ENCODE results near the gene ATF7.

The ATF7 gene

GRCh38 chr12:53515291-53515680, 110.9 kb downstream of the ATF7 start:
- no peak for DNase-seq (ENCODE audit: low read depth, low spot score)
- H3K9ac ChIP-seq (ENCODE audit: insufficient read length) = no peak overlapping the region
- peaks cover 59% of the 10 kb centered on the region for H3K36me3 ChIP-seq (ENCODE audit: insufficient read depth, low read length)
- TF ChIP-seq FOXP2 (optimal IDR thresholded peaks at IDR 0.05; ENCODE audit: control extremely low read depth, extremely low read length, insufficient read depth) (no peak), POLR2AphosphoS5 (IDR thresholded peaks at IDR 0.05; ENCODE audit: borderline replicate concordance, low read depth, low read length) (no peak), EZH2 (IDR thresholded peaks at IDR 0.05) (no peak)
- H3K4me3 ChIP-seq = no peak overlapping the region
- H3K9me3 ChIP-seq (ENCODE audit: low read depth, low read length) = no peaks in the 10 kb centered on the region
- H3K27ac ChIP-seq = no peak overlapping the region

- Histone ChIP-seq H3K36me3 (ENCODE audit: insufficient read depth, low read length) (peaks cover 55% of the 10 kb centered on the region), H3K9ac (ENCODE audit: insufficient read length) (no peak overlapping the region), H3K27ac (0 out of 2 replicates have a peak overlapping the region, but pooled peaks have one; percentile 22), H3K4me3 (no peak overlapping the region), H3K9me3 (ENCODE audit: low read depth, low read length) (no peaks in the 10 kb centered on the region)
- TF ChIP-seq POLR2AphosphoS5 (IDR thresholded peaks at IDR 0.05; ENCODE audit: borderline replicate concordance, low read depth, low read length) (no peak), FOXP2 (optimal IDR thresholded peaks at IDR 0.05; ENCODE audit: control extremely low read depth, extremely low read length, insufficient read depth) (no peak), EZH2 (IDR thresholded peaks at IDR 0.05) (no peak)
- no peak for DNase-seq (ENCODE audit: low read depth, low spot score)
These were observed 111.4 kb downstream of the ATF7 start for GRCh38 chr12:53514628-53515290.

- Histone ChIP-seq H3K9ac (ENCODE audit: insufficient read length) (peak overlapping the region; percentile 34), H3K9me3 (ENCODE audit: low read depth, low read length) (no peaks in the 10 kb centered on the region), H3K27ac (no peak overlapping the region), H3K36me3 (ENCODE audit: insufficient read depth, low read length) (peaks cover 49% of the 10 kb centered on the region), H3K4me3 (no peak overlapping the region)
- DNase-seq (ENCODE audit: low read depth, low spot score) = no peak
- TF ChIP-seq POLR2AphosphoS5 (IDR thresholded peaks at IDR 0.05; ENCODE audit: borderline replicate concordance, low read depth, low read length) (no peak), FOXP2 (optimal IDR thresholded peaks at IDR 0.05; ENCODE audit: control extremely low read depth, extremely low read length, insufficient read depth) (no peak), EZH2 (IDR thresholded peaks at IDR 0.05) (no peak)
These were observed 112.3 kb downstream of the ATF7 start for GRCh38 chr12:53513712-53514410.

GRCh38 chr12:53510181-53510812, 115.9 kb downstream of the ATF7 start:
- H3K36me3 ChIP-seq (ENCODE audit: insufficient read depth, low read length) = peaks cover 47% of the 10 kb centered on the region; the same call in 1 of the 2 replicates
- no peak overlapping the region for H3K4me3 ChIP-seq
- H3K27ac ChIP-seq = no peak overlapping the region
- TF ChIP-seq FOXP2 (optimal IDR thresholded peaks at IDR 0.05; ENCODE audit: control extremely low read depth, extremely low read length, insufficient read depth) = no peak
- TF ChIP-seq POLR2AphosphoS5 (IDR thresholded peaks at IDR 0.05; ENCODE audit: borderline replicate concordance, low read depth, low read length) = no peak
- no peak for TF ChIP-seq EZH2 (IDR thresholded peaks at IDR 0.05)
- no peak for DNase-seq (ENCODE audit: low read depth, low spot score)
- no peaks in the 10 kb centered on the region for H3K9me3 ChIP-seq (ENCODE audit: low read depth, low read length)
- H3K9ac ChIP-seq (ENCODE audit: insufficient read length) = no peak overlapping the region

- Histone ChIP-seq H3K9ac (ENCODE audit: insufficient read length) (no peak overlapping the region), H3K36me3 (ENCODE audit: insufficient read depth, low read length) (peaks cover 47% of the 10 kb centered on the region), H3K9me3 (ENCODE audit: low read depth, low read length) (no peaks in the 10 kb centered on the region), H3K4me3 (no peak overlapping the region), H3K27ac (no peak overlapping the region)
- no peak for DNase-seq (ENCODE audit: low read depth, low spot score)
- TF ChIP-seq POLR2AphosphoS5 (IDR thresholded peaks at IDR 0.05; ENCODE audit: borderline replicate concordance, low read depth, low read length) (no peak), FOXP2 (optimal IDR thresholded peaks at IDR 0.05; ENCODE audit: control extremely low read depth, extremely low read length, insufficient read depth) (no peak), EZH2 (IDR thresholded peaks at IDR 0.05) (no peak)
These were observed 117.5 kb downstream of the ATF7 start for GRCh38 chr12:53508534-53509170.

- peaks cover 51% of the 10 kb centered on the region for H3K36me3 ChIP-seq (ENCODE audit: insufficient read depth, low read length)
- DNase-seq (ENCODE audit: low read depth, low spot score) = no peak
- no peak for TF ChIP-seq FOXP2 (optimal IDR thresholded peaks at IDR 0.05; ENCODE audit: control extremely low read depth, extremely low read length, insufficient read depth)
- no peak for TF ChIP-seq POLR2AphosphoS5 (IDR thresholded peaks at IDR 0.05; ENCODE audit: borderline replicate concordance, low read depth, low read length)
- TF ChIP-seq EZH2 (IDR thresholded peaks at IDR 0.05) = no peak
- no peak overlapping the region for H3K4me3 ChIP-seq
- peak overlapping the region; percentile 55; the same call in 1 of the 2 replicates for H3K27ac ChIP-seq
- no peaks in the 10 kb centered on the region for H3K9me3 ChIP-seq (ENCODE audit: low read depth, low read length)
- no peak overlapping the region for H3K9ac ChIP-seq (ENCODE audit: insufficient read length)
These were observed 118.6 kb downstream of the ATF7 start for GRCh38 chr12:53507603-53507885.

GRCh38 chr12:53506881-53507602, 119.1 kb downstream of the ATF7 start, which contains the start of gene NPFF:
Gene NPFF (minus strand): TSS chr12:53507484. CDS start chr12:53507474, 10 bp downstream.
- peaks cover 46% of the 10 kb centered on the region for H3K36me3 ChIP-seq (ENCODE audit: insufficient read depth, low read length)
- H3K9me3 ChIP-seq (ENCODE audit: low read depth, low read length) = no peaks in the 10 kb centered on the region
- DNase-seq (ENCODE audit: low read depth, low spot score) = no peak
- no peak within 1 kb of the TSS for H3K9ac ChIP-seq (ENCODE audit: insufficient read length)
- no peak within 1 kb of the TSS for H3K4me3 ChIP-seq
- no peak for TF ChIP-seq EZH2 (IDR thresholded peaks at IDR 0.05)
- TF ChIP-seq FOXP2 (optimal IDR thresholded peaks at IDR 0.05; ENCODE audit: control extremely low read depth, extremely low read length, insufficient read depth) = no peak
- no peak for TF ChIP-seq POLR2AphosphoS5 (IDR thresholded peaks at IDR 0.05; ENCODE audit: borderline replicate concordance, low read depth, low read length)
- H3K27ac ChIP-seq = peak within 1 kb of the TSS; percentile 55; the same call in 1 of the 2 replicates
